CD14-positive monocyte (primary cell): ENCODE data around the gene LAMC1. TPM values are rescaled to one million over a fixed set of nuclear protein-coding genes. Genes with fewer than 3 reads are reported as not detected.

Experiments
- DNase-seq, 3 donors: peaks; one replicate each; pipeline ENCODE4 v3.0.0-alpha.2; 2011 to 2022
- H2AFZ ChIP-seq: 2 replicates; pipeline ENCODE4 v1.6.0; 2012; ENCODE audit warnings: mild to moderate bottlenecking, low read depth, low read length, inconsistent platforms; ENCODE audit not compliant: insufficient read depth, poor library complexity, severe bottlenecking
- H3K27ac ChIP-seq, 2 donors: 1 replicate in 1 of 2; 2 replicates in 1 of 2; pipeline ENCODE4 v1.5.1; 2012 to 2013; ENCODE audit warnings: low read length in 2 of 2, control low read depth in 1 of 2, inconsistent platforms in 1 of 2, low read depth in 1 of 2, mild to moderate bottlenecking in 1 of 2
- H3K27me3 ChIP-seq, 2 donors: one replicate each; pipeline versions ENCODE4 v1.6.0 to v1.6.1; 2011 to 2013; ENCODE audit warnings: low read length in 2 of 2; ENCODE audit not compliant: control insufficient read depth in 2 of 2, insufficient read depth in 2 of 2
- H3K36me3 ChIP-seq, 2 donors: replicated peaks in 1 of 2; 1 replicate in 1 of 2; 2 replicates in 1 of 2; pipeline versions ENCODE4 v1.5.1 to v1.6.1; 2012 to 2013; ENCODE audit warnings: low read length in 2 of 2, control low read depth in 1 of 2, inconsistent platforms in 1 of 2, mild to moderate bottlenecking in 1 of 2; ENCODE audit not compliant: insufficient read depth in 2 of 2, control insufficient read depth in 1 of 2
- H3K4me1 ChIP-seq, 2 donors: 1 replicate in 1 of 2; 2 replicates in 1 of 2; pipeline versions ENCODE4 v1.5.1 to v1.6.1; 2012 to 2013; ENCODE audit warnings: low read length in 2 of 2, control low read depth in 1 of 2, inconsistent platforms in 1 of 2, mild to moderate bottlenecking in 1 of 2, moderate library complexity in 1 of 2; ENCODE audit not compliant: insufficient read depth in 2 of 2, control insufficient read depth in 1 of 2
- H3K4me2 ChIP-seq: replicated peaks from 2 replicates; pipeline ENCODE3; 2012; ENCODE audit warnings: low read length, moderate library complexity, mild to moderate bottlenecking; ENCODE audit not compliant: poor library complexity, severe bottlenecking; ENCODE audit errors: extremely low read depth
- H3K4me3 ChIP-seq, 3 experiments: fragments of 200-600 bp in 1 of 3; sonication (generic) in 1 of 3; replicated peaks in 1 of 3; 1 replicate in 2 of 3; 2 replicates in 1 of 3; pipeline ENCODE4 v1.5.1; 2011 to 2013; ENCODE audit warnings: low read length in 3 of 3, mild to moderate bottlenecking in 3 of 3, control low read depth in 2 of 3, low read depth in 2 of 3, inconsistent platforms in 1 of 3, moderate library complexity in 1 of 3
- H3K79me2 ChIP-seq: 2 replicates; pipeline ENCODE4 v1.6.0; 2012; ENCODE audit warnings: mild to moderate bottlenecking, control low read depth, inconsistent platforms, low read length, moderate library complexity; ENCODE audit not compliant: insufficient read depth
- H3K9ac ChIP-seq: 2 replicates; pipeline ENCODE4 v1.6.0; 2017; ENCODE audit warnings: low read length, mild to moderate bottlenecking; ENCODE audit not compliant: insufficient read depth, poor library complexity, severe bottlenecking
- H3K9me3 ChIP-seq, 2 donors: replicated peaks in 1 of 2; 1 replicate in 1 of 2; 2 replicates in 1 of 2; pipeline versions ENCODE4 v1.5.1 to v1.6.1; 2012 to 2013; ENCODE audit warnings: low read length in 2 of 2, control low read depth in 1 of 2; ENCODE audit not compliant: control insufficient read depth in 1 of 2, insufficient read depth in 1 of 2
- H4K20me1 ChIP-seq: 2 replicates; pipeline ENCODE4 v1.6.0; 2012; ENCODE audit warnings: mild to moderate bottlenecking, low read length, control low read depth, moderate library complexity; ENCODE audit not compliant: insufficient read depth
- H3K27ac Mint-ChIP-seq, 7 donors: one replicate each; pipeline ENCODE4 v1.8.0; 2020; ENCODE audit warnings: mild to moderate bottlenecking in 7 of 7, mixed read lengths in 7 of 7, moderate library complexity in 6 of 7, inconsistent platforms in 2 of 7
- H3K27me3 Mint-ChIP-seq, 3 donors: one replicate each; pipeline ENCODE4 v1.8.0; 2021 to 2022; ENCODE audit warnings: low read depth in 3 of 3, mild to moderate bottlenecking in 3 of 3, mixed read lengths in 3 of 3, moderate library complexity in 3 of 3, inconsistent platforms in 1 of 3
- H3K36me3 Mint-ChIP-seq, 2 donors: one replicate each; pipeline ENCODE4 v1.8.0; 2020; ENCODE audit warnings: mixed read lengths in 2 of 2, inconsistent platforms in 1 of 2, mild to moderate bottlenecking in 1 of 2
- H3K4me1 Mint-ChIP-seq: one replicate; pipeline ENCODE4 v1.8.0; 2020; ENCODE audit warnings: mild to moderate bottlenecking, mixed read lengths
- H3K4me3 Mint-ChIP-seq, 2 donors: one replicate each; pipeline ENCODE4 v1.8.0; 2020; ENCODE audit warnings: mild to moderate bottlenecking in 2 of 2, mixed read lengths in 2 of 2, moderate library complexity in 1 of 2
- H3K9me3 Mint-ChIP-seq, 7 donors: one replicate each; pipeline ENCODE4 v1.8.0; 2020 to 2022; ENCODE audit warnings: mixed read lengths in 7 of 7, mild to moderate bottlenecking in 6 of 7, moderate library complexity in 6 of 7, inconsistent platforms in 2 of 7
- WGBS: methylation state at CpG from one replicate; pipeline ENCODE4 v1.1.5; 2013; ENCODE audit warnings: missing lambda C conversion rate; ENCODE audit not compliant: insufficient coverage; 5-methylcytosine and 5-hydroxymethylcytosine counted together
- intact Hi-C, 2 donors: fragments of 100-400 bp; cut with micrococcal nuclease; formaldehyde crosslinking; loops; one replicate each; pipeline versions ENCODE4 v1.15.0 to v1.15.1; 2023
- polyA plus RNA-seq, 3 donors: library from polyadenylated mRNA; depleted of rRNA in 1 of 3; unstranded in 2 of 3; stranded (reverse) in 1 of 3; fragments of 300-500 nt in 2 of 3; fragments of >200 nt in 1 of 3; fragmentation: Illumina TruSeq in 2 of 3; gene quantifications; 1 replicate in 2 of 3; 2 replicates in 1 of 3; pipeline ENCODE4 v1.2.3, GENCODE V29; 2012 to 2021
- TF ChIP-seq, protein P1 (sequence below): fragments of 200-600 bp; IDR thresholded peaks from one replicate; pipeline ENCODE4 v1.8.0; 2022; ENCODE audit warnings: antibody characterized with exemption, mild to moderate bottlenecking

LAMC1 gene
- polyA plus RNA-seq, 3 donors = 0.34 to 1.7 (median 0.95) TPM

GRCh38 chr1:183124259-183124658 is 101.0 kb downstream of the LAMC1 start:
- peaks cover 0 to 9% of the 10 kb centered on the region in 2 donors for H3K36me3 Mint-ChIP-seq
- Histone ChIP-seq H3K4me1 (no peaks in the 10 kb centered on the region), H3K36me3 (no peaks in the 10 kb centered on the region), H3K9me3 (no peaks in the 10 kb centered on the region), H3K9ac (no peak overlapping the region), H3K27me3 (no peaks in the 10 kb centered on the region), H3K79me2 (no peaks in the 10 kb centered on the region), H3K27ac (no peak overlapping the region), H2AFZ (no peak overlapping the region), H3K4me2 (no peak overlapping the region), H4K20me1 (no peaks in the 10 kb centered on the region), H3K4me3 (no peak overlapping the region)
- no CpG with 5 or more reads among the region's 2 CpGs for WGBS
- peaks cover 0 to 2% (median 0%) of the 10 kb centered on the region in 7 donors for H3K9me3 Mint-ChIP-seq
- intact Hi-C loops = no loop called here
- H3K27me3 Mint-ChIP-seq = peaks cover 0 to 5% (median 3%) of the 10 kb centered on the region in 3 donors
- no peak for DNase-seq
- no peak overlapping the region for H3K27ac Mint-ChIP-seq
- no peak overlapping the region for H3K4me3 Mint-ChIP-seq
- TF ChIP-seq, protein P1, sequence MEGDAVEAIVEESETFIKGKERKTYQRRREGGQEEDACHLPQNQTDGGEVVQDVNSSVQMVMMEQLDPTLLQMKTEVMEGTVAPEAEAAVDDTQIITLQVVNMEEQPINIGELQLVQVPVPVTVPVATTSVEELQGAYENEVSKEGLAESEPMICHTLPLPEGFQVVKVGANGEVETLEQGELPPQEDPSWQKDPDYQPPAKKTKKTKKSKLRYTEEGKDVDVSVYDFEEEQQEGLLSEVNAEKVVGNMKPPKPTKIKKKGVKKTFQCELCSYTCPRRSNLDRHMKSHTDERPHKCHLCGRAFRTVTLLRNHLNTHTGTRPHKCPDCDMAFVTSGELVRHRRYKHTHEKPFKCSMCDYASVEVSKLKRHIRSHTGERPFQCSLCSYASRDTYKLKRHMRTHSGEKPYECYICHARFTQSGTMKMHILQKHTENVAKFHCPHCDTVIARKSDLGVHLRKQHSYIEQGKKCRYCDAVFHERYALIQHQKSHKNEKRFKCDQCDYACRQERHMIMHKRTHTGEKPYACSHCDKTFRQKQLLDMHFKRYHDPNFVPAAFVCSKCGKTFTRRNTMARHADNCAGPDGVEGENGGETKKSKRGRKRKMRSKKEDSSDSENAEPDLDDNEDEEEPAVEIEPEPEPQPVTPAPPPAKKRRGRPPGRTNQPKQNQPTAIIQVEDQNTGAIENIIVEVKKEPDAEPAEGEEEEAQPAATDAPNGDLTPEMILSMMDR = no peak
- H3K4me1 Mint-ChIP-seq = peaks cover 3% of the 10 kb centered on the region

DNA sequence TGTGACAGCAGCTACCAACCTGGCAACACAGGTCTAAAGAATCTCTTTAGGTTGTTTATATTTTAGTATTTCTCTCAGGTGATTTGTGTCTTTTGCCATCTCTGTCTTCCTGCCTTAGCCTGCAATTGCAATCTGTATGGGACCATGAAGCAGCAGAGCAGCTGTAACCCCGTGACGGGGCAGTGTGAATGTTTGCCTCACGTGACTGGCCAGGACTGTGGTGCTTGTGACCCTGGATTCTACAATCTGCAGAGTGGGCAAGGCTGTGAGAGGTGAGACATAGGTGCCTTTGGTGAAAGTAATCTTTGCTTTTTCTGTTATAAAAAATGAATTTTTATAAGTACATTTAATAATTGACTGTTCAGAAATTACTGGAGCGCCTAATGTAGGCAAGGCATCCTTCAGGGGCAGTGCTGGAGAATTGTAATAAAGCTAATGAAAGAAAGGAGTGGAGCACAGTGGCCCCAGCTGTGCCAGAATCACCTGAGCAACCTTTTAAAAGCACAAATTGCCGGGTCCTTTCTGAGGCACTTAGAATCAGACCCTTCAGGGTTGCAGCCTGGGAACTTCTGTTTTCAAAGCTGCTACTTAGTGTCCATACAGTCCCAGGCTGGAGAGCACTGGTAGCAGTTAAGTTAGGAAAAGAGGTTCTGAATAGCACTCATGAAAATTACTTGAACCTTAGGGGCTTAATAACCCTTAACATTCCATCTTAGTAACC is 102.2 kb downstream of the LAMC1 start:
- no peak overlapping the region for H2AFZ ChIP-seq
- no peak for DNase-seq
- Mint-ChIP-seq H3K27me3 (peaks cover 1 to 4% (median 1%) of the 10 kb centered on the region in 3 donors), H3K27ac (peak overlapping the region in 1 of 7 donors; percentile 58), H3K4me1 (peaks cover 3% of the 10 kb centered on the region), H3K4me3 (no peak overlapping the region), H3K36me3 (peaks cover 0 to 9% of the 10 kb centered on the region in 2 donors), H3K9me3 (peaks cover 0 to 2% (median 0%) of the 10 kb centered on the region in 7 donors)
- no peaks in the 10 kb centered on the region for H3K9me3 ChIP-seq
- no peaks in the 10 kb centered on the region for H4K20me1 ChIP-seq
- no peaks in the 10 kb centered on the region for H3K36me3 ChIP-seq
- no peak overlapping the region for H3K27ac ChIP-seq
- TF ChIP-seq, protein P1 = no peak
- WGBS = 95% methylated on average over 5 of the region's 5 CpGs
- H3K27me3 ChIP-seq = no peaks in the 10 kb centered on the region
- no peak overlapping the region for H3K4me3 ChIP-seq
- no peak overlapping the region for H3K4me2 ChIP-seq
- H3K79me2 ChIP-seq = no peaks in the 10 kb centered on the region
- no peak overlapping the region for H3K9ac ChIP-seq
- intact Hi-C loops = no loop called here
- no peaks in the 10 kb centered on the region for H3K4me1 ChIP-seq
